ENCODE data around the gene MAL.

MAL gene

GRCh38 chr2:95062242-95063085 is 37.0 kb downstream of the MAL start:
- no peaks in the 10 kb centered on the region for H3K9me3 ChIP-seq (replicated peaks in 1 of 2; ENCODE audit: control insufficient read depth in 2 of 2, insufficient read depth in 1 of 2, low read depth in 1 of 2, low read length in 2 of 2)
- no peak overlapping the region for H3K18ac ChIP-seq (ENCODE audit: low read length)
- H3K36me3 ChIP-seq (replicated peaks in 1 of 2; ENCODE audit: control insufficient read depth in 2 of 2, insufficient read depth in 2 of 2, low read length in 2 of 2): no peaks in the 10 kb centered on the region
- peaks cover 4 to 12% of the 10 kb centered on the region in 2 donors for H3K4me1 ChIP-seq (ENCODE audit: control insufficient read depth in 2 of 2, insufficient read depth in 1 of 2, low read depth in 1 of 2, low read length in 2 of 2)
- no peak overlapping the region for H2BK5ac ChIP-seq (ENCODE audit: low read length)
- no peak overlapping the region for H3K9ac ChIP-seq (ENCODE audit: low read depth, low read length, poor library complexity)
- no peak overlapping the region for H3K4me3 ChIP-seq (ENCODE audit: low read length in 2 of 2)
- H3K4me2 ChIP-seq (ENCODE audit: insufficient read depth, low read length, poor library complexity, severe bottlenecking): no peak overlapping the region
- H3K14ac ChIP-seq (ENCODE audit: low read length): no peak overlapping the region
- WGBS, 2 donors (ENCODE audit: extremely low coverage in 2 of 2, insufficient read length in 2 of 2, insufficient replicate concordance in 1 of 2): no CpG with 5 or more reads among the region's 11 CpGs
- H2AK5ac ChIP-seq (ENCODE audit: low read depth, low read length): no peak overlapping the region
- no peaks in the 10 kb centered on the region for H3K79me1 ChIP-seq (ENCODE audit: low read depth, low read length)
- H4K8ac ChIP-seq (ENCODE audit: low read depth, low read length): no peak overlapping the region
- H3K27me3 ChIP-seq (ENCODE audit: control insufficient read depth in 3 of 3, insufficient read depth in 3 of 3, low read depth in 1 of 3, low read length in 3 of 3): peaks cover 0 to 14% (median 0%) of the 10 kb centered on the region in 3 experiments
- H2BK15ac ChIP-seq (ENCODE audit: low read length): peak overlapping the region; percentile 88
- H4K91ac ChIP-seq (ENCODE audit: low read depth, low read length, poor library complexity): no peak overlapping the region
- H2BK12ac ChIP-seq (ENCODE audit: low read length): no peak overlapping the region
- no peak overlapping the region for H3K27ac ChIP-seq (replicated peaks; ENCODE audit: low read length)
- no peak for DNase-seq (ENCODE audit: low spot score)
- no peak overlapping the region for H3K23ac ChIP-seq (ENCODE audit: low read depth, low read length, poor library complexity)
- peak overlapping the region; percentile 22 for H2AFZ ChIP-seq (ENCODE audit: low read length)
- no peak overlapping the region for H3K4ac ChIP-seq (ENCODE audit: low read length)
- peak overlapping the region; percentile 53 for H2BK120ac ChIP-seq (ENCODE audit: low read depth, low read length)

- Histone ChIP-seq H3K18ac (ENCODE audit: low read length) (no peak overlapping the region), H2BK120ac (ENCODE audit: low read depth, low read length) (no peak overlapping the region), H3K9ac (ENCODE audit: low read depth, low read length, poor library complexity) (peak overlapping the region; percentile 30), H3K36me3 (replicated peaks in 1 of 2; ENCODE audit: control insufficient read depth in 2 of 2, insufficient read depth in 2 of 2, low read length in 2 of 2) (no peaks in the 10 kb centered on the region), H3K4me2 (ENCODE audit: insufficient read depth, low read length, poor library complexity, severe bottlenecking) (no peak overlapping the region), H3K4ac (ENCODE audit: low read length) (no peak overlapping the region), H3K4me3 (ENCODE audit: low read length in 2 of 2) (no peak overlapping the region), H3K9me3 (replicated peaks in 1 of 2; ENCODE audit: control insufficient read depth in 2 of 2, insufficient read depth in 1 of 2, low read depth in 1 of 2, low read length in 2 of 2) (no peaks in the 10 kb centered on the region), H3K14ac (ENCODE audit: low read length) (no peak overlapping the region), H3K23ac (ENCODE audit: low read depth, low read length, poor library complexity) (no peak overlapping the region), H3K79me1 (ENCODE audit: low read depth, low read length) (no peaks in the 10 kb centered on the region), H3K4me1 (ENCODE audit: control insufficient read depth in 2 of 2, insufficient read depth in 1 of 2, low read depth in 1 of 2, low read length in 2 of 2) (peaks cover 1 to 7% of the 10 kb centered on the region in 2 donors), H2BK5ac (ENCODE audit: low read length) (no peak overlapping the region), H2BK12ac (ENCODE audit: low read length) (no peak overlapping the region), H4K8ac (ENCODE audit: low read depth, low read length) (no peak overlapping the region), H2AFZ (ENCODE audit: low read length) (peak overlapping the region; percentile 22), H2BK15ac (ENCODE audit: low read length) (peak overlapping the region; percentile 70), H2AK5ac (ENCODE audit: low read depth, low read length) (no peak overlapping the region), H3K27me3 (ENCODE audit: control insufficient read depth in 3 of 3, insufficient read depth in 3 of 3, low read depth in 1 of 3, low read length in 3 of 3) (peaks cover 0 to 14% (median 0%) of the 10 kb centered on the region in 3 experiments), H3K27ac (replicated peaks; ENCODE audit: low read length) (no peak overlapping the region), H4K91ac (ENCODE audit: low read depth, low read length, poor library complexity) (no peak overlapping the region)
- no peak for DNase-seq (ENCODE audit: low spot score)
- no CpG with 5 or more reads among the region's 12 CpGs for WGBS, 2 donors (ENCODE audit: extremely low coverage in 2 of 2, insufficient read length in 2 of 2, insufficient replicate concordance in 1 of 2)
Observed at GRCh38 chr2:95063086-95063958, 37.8 kb downstream of the MAL start.

- Histone ChIP-seq H3K9me3 (replicated peaks in 1 of 2; ENCODE audit: control insufficient read depth in 2 of 2, insufficient read depth in 1 of 2, low read depth in 1 of 2, low read length in 2 of 2) (no peaks in the 10 kb centered on the region), H3K4me2 (ENCODE audit: insufficient read depth, low read length, poor library complexity, severe bottlenecking) (no peak overlapping the region), H3K18ac (ENCODE audit: low read length) (no peak overlapping the region), H2AFZ (ENCODE audit: low read length) (no peak overlapping the region), H3K79me1 (ENCODE audit: low read depth, low read length) (no peaks in the 10 kb centered on the region), H3K27me3 (ENCODE audit: control insufficient read depth in 3 of 3, insufficient read depth in 3 of 3, low read depth in 1 of 3, low read length in 3 of 3) (no peaks in the 10 kb centered on the region), H3K14ac (ENCODE audit: low read length) (no peak overlapping the region), H4K8ac (ENCODE audit: low read depth, low read length) (no peak overlapping the region), H4K91ac (ENCODE audit: low read depth, low read length, poor library complexity) (no peak overlapping the region), H2BK12ac (ENCODE audit: low read length) (no peak overlapping the region), H2BK15ac (ENCODE audit: low read length) (no peak overlapping the region), H3K4me1 (ENCODE audit: control insufficient read depth in 2 of 2, insufficient read depth in 1 of 2, low read depth in 1 of 2, low read length in 2 of 2) (peaks cover 0 to 2% of the 10 kb centered on the region in 2 donors), H3K36me3 (replicated peaks in 1 of 2; ENCODE audit: control insufficient read depth in 2 of 2, insufficient read depth in 2 of 2, low read length in 2 of 2) (no peaks in the 10 kb centered on the region), H3K9ac (ENCODE audit: low read depth, low read length, poor library complexity) (no peak overlapping the region), H3K4ac (ENCODE audit: low read length) (no peak overlapping the region), H2AK5ac (ENCODE audit: low read depth, low read length) (no peak overlapping the region), H3K27ac (replicated peaks; ENCODE audit: low read length) (no peak overlapping the region), H3K4me3 (ENCODE audit: low read length in 2 of 2) (no peak overlapping the region), H3K23ac (ENCODE audit: low read depth, low read length, poor library complexity) (no peak overlapping the region), H2BK5ac (ENCODE audit: low read length) (no peak overlapping the region), H2BK120ac (ENCODE audit: low read depth, low read length) (no peak overlapping the region)
- no CpG with 5 or more reads among the region's 2 CpGs for WGBS, 2 donors (ENCODE audit: extremely low coverage in 2 of 2, insufficient read length in 2 of 2, insufficient replicate concordance in 1 of 2)
- no peak for DNase-seq (ENCODE audit: low spot score)
Observed at GRCh38 chr2:95068256-95068655, 42.7 kb downstream of the MAL start.

GRCh38 chr2:95069465-95069864 is 44.0 kb downstream of the MAL start:
- Histone ChIP-seq H3K9ac (ENCODE audit: low read depth, low read length, poor library complexity) (no peak overlapping the region), H3K23ac (ENCODE audit: low read depth, low read length, poor library complexity) (no peak overlapping the region), H3K18ac (ENCODE audit: low read length) (no peak overlapping the region), H3K79me1 (ENCODE audit: low read depth, low read length) (no peaks in the 10 kb centered on the region), H3K4me3 (ENCODE audit: low read length in 2 of 2) (no peak overlapping the region), H2AFZ (ENCODE audit: low read length) (no peak overlapping the region), H3K27ac (replicated peaks; ENCODE audit: low read length) (no peak overlapping the region), H2AK5ac (ENCODE audit: low read depth, low read length) (no peak overlapping the region), H3K14ac (ENCODE audit: low read length) (no peak overlapping the region), H3K9me3 (replicated peaks in 1 of 2; ENCODE audit: control insufficient read depth in 2 of 2, insufficient read depth in 1 of 2, low read depth in 1 of 2, low read length in 2 of 2) (no peaks in the 10 kb centered on the region), H2BK5ac (ENCODE audit: low read length) (no peak overlapping the region), H3K4me2 (ENCODE audit: insufficient read depth, low read length, poor library complexity, severe bottlenecking) (no peak overlapping the region), H2BK15ac (ENCODE audit: low read length) (no peak overlapping the region), H3K4me1 (ENCODE audit: control insufficient read depth in 2 of 2, insufficient read depth in 1 of 2, low read depth in 1 of 2, low read length in 2 of 2) (no peaks in the 10 kb centered on the region), H3K27me3 (ENCODE audit: control insufficient read depth in 3 of 3, insufficient read depth in 3 of 3, low read depth in 1 of 3, low read length in 3 of 3) (peaks cover 0 to 2% (median 0%) of the 10 kb centered on the region in 3 experiments), H3K36me3 (replicated peaks in 1 of 2; ENCODE audit: control insufficient read depth in 2 of 2, insufficient read depth in 2 of 2, low read length in 2 of 2) (no peaks in the 10 kb centered on the region), H4K91ac (ENCODE audit: low read depth, low read length, poor library complexity) (no peak overlapping the region), H2BK120ac (ENCODE audit: low read depth, low read length) (no peak overlapping the region), H3K4ac (ENCODE audit: low read length) (no peak overlapping the region), H2BK12ac (ENCODE audit: low read length) (no peak overlapping the region), H4K8ac (ENCODE audit: low read depth, low read length) (no peak overlapping the region)
- DNase-seq (ENCODE audit: low spot score): no peak
- WGBS, 2 donors (ENCODE audit: extremely low coverage in 2 of 2, insufficient read length in 2 of 2, insufficient replicate concordance in 1 of 2): no CpG with 5 or more reads among the region's 9 CpGs
